Smooth muscle cell of the umbilical artery (primary cell): ENCODE results near the gene RECK. TPM values are rescaled to one million over a fixed set of nuclear protein-coding genes. Genes with fewer than 3 reads are reported as not detected.

Experiments
- total RNA-seq: library from RNA; depleted of rRNA; stranded (reverse); fragments of >200 nt; gene quantifications from 2 replicates; pipeline ENCODE4 v1.2.3, GENCODE V29; 2014

The RECK gene
- total RNA-seq = 54.0 and 66.6 TPM in 2 replicates

GRCh38 chr9:36036780-36037548 is at the start of gene RECK:
RECK (plus strand) TSS chr9:36036913; CDS start chr9:36036999, 86 bp downstream.

GRCh38 chr9:36136272-36136893 is 99.7 kb downstream of the RECK start, which contains the start of gene GLIPR2:
GLIPR2 (plus strand) TSS chr9:36136733; CDS start chr9:36136779, 46 bp downstream.

GRCh38 chr9:36169166-36169565 is 132.5 kb downstream of the RECK start, which contains the start of gene CCIN:
CCIN (plus strand) TSS chr9:36169388; CDS start chr9:36169503, 115 bp downstream.

Other genes starting within 250 kb of the RECK start
- 30.6 and 38.0 TPM in 2 replicates for gene NPR2, start 245.3 kb upstream of the RECK start, total RNA-seq
- gene SPAG8, start 224.7 kb upstream of the RECK start, total RNA-seq = 0.55 and 1.2 TPM in 2 replicates
- gene HINT2, start 221.9 kb upstream of the RECK start, total RNA-seq = 7.5 and 11.9 TPM in 2 replicates
- gene FAM221B, start 208.2 kb upstream of the RECK start, total RNA-seq = not detected in 2 replicates
- 2.7 and 6.2 TPM in 2 replicates for gene TMEM8B, start 207.7 kb upstream of the RECK start, total RNA-seq
- not detected in 2 replicates for gene OR13J1, start 166.5 kb upstream of the RECK start, total RNA-seq
- 0.30 and 0.51 TPM in 2 replicates for gene HRCT1, start 130.7 kb upstream of the RECK start, total RNA-seq
- gene SPAAR, start 127.4 kb upstream of the RECK start, total RNA-seq = 0.14 TPM in 1 of 2 replicates, not detected in the other
- gene OR2S2, start 78.8 kb upstream of the RECK start, total RNA-seq = not detected in 2 replicates
- gene GLIPR2, start 99.8 kb downstream of the RECK start, total RNA-seq = 29.2 and 44.5 TPM in 2 replicates
- 2.7 and 4.8 TPM in 2 replicates for gene CCIN, start 132.5 kb downstream of the RECK start, total RNA-seq
- gene CLTA, start 154.0 kb downstream of the RECK start, total RNA-seq = 245 and 246 TPM in 2 replicates
- gene GNE, start 221.5 kb downstream of the RECK start, total RNA-seq = 35.9 and 48.4 TPM in 2 replicates